HEK293T (cell line): ENCODE measurements around the gene NAA11.

Experiments
- FOXA1 ChIP-seq: fragments of 450-650 bp; IDR thresholded peaks from 2 replicates; pipeline ENCODE4 v1.6.1; 2016; ENCODE audit warnings: mild to moderate bottlenecking
- FOXM1 ChIP-seq: fragments of 450-650 bp; IDR thresholded peaks from 2 replicates; pipeline ENCODE4 v1.6.1; 2017; ENCODE audit warnings: mild to moderate bottlenecking, borderline replicate concordance
- NFRKB ChIP-seq: fragments of 450-650 bp; IDR thresholded peaks from 2 replicates; pipeline ENCODE4 v1.6.1; 2016; ENCODE audit warnings: mild to moderate bottlenecking, moderate library complexity
- SP1 ChIP-seq: fragments of 450-650 bp; IDR thresholded peaks from 2 replicates; pipeline ENCODE4 v1.6.1; 2017
- SUZ12 ChIP-seq: fragments of 450-650 bp; IDR thresholded peaks from 2 replicates; pipeline ENCODE4 v1.6.1; 2016; ENCODE audit warnings: mild to moderate bottlenecking
- ZNF384 ChIP-seq: fragments of 450-650 bp; IDR thresholded peaks from 2 replicates; pipeline ENCODE4 v1.6.1; 2016

GRCh38 chr4:79348405-79348804 is 22.5 kb upstream of the NAA11 start:
- TF ChIP-seq ZNF384, result no peak
- no peak for TF ChIP-seq SUZ12
- no peak for TF ChIP-seq SP1
- no peak for TF ChIP-seq FOXA1
- no peak for TF ChIP-seq FOXM1
- no peak for TF ChIP-seq NFRKB
